ENCODE results near the gene MTOR.
"Not testable (repeated sequence)": the region's sequence is repeated elsewhere in the genome, so short reads cannot be mapped to it uniquely, and the experiment has no call there.

Gene MTOR

DNA sequence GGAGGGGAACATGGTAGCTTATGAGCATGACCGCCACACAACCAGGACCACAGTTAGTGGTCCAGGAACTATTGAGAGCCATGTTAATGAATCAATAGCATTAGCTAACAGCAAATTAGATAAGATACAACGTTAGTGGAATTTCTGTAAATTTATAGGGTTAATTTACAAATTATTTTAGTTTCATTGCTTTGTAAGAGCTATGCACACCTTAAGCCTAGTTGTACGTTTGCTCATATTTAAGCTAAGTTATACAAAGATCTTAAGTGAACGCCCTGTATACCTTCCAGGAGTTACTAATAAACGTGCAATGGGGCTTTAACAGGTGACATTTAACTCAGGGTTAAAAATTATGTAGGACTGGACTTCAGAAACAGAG, 163.4 kb downstream of the MTOR start:
- H3K27me3 ChIP-seq (ENCODE audit: insufficient read depth, low read depth) = no peaks in the 10 kb centered on the region
- no peaks in the 10 kb centered on the region; the same call in 1 of the 2 replicates for H3K36me3 ChIP-seq (ENCODE audit: insufficient read depth)
- peak overlapping the region; percentile 92 for H2AFZ ChIP-seq (ENCODE audit: low read depth)
- H3K4me1 ChIP-seq (ENCODE audit: low read depth, poor library complexity, severe bottlenecking) = peaks cover 13% of the 10 kb centered on the region
- H3K9ac ChIP-seq = peak overlapping the region; percentile 93
- H3K79me2 ChIP-seq (ENCODE audit: insufficient read depth, low read depth) = peaks cover 17% of the 10 kb centered on the region; the same call in 1 of the 2 replicates
- no peak overlapping the region; the same call in 1 of the 2 replicates for H3K27ac ChIP-seq
- peak overlapping the region; percentile 85 for H3K4me2 ChIP-seq
- TF ChIP-seq, protein P1, sequence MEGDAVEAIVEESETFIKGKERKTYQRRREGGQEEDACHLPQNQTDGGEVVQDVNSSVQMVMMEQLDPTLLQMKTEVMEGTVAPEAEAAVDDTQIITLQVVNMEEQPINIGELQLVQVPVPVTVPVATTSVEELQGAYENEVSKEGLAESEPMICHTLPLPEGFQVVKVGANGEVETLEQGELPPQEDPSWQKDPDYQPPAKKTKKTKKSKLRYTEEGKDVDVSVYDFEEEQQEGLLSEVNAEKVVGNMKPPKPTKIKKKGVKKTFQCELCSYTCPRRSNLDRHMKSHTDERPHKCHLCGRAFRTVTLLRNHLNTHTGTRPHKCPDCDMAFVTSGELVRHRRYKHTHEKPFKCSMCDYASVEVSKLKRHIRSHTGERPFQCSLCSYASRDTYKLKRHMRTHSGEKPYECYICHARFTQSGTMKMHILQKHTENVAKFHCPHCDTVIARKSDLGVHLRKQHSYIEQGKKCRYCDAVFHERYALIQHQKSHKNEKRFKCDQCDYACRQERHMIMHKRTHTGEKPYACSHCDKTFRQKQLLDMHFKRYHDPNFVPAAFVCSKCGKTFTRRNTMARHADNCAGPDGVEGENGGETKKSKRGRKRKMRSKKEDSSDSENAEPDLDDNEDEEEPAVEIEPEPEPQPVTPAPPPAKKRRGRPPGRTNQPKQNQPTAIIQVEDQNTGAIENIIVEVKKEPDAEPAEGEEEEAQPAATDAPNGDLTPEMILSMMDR (conservative IDR thresholded peaks at IDR 0.05; ENCODE audit: low read depth, low read length) = no peak
- H3K4me3 ChIP-seq (IDR thresholded peaks at IDR 0.05; ENCODE audit: insufficient read depth, low read depth, low read length) = peak overlapping the region; percentile 81
- no peaks in the 10 kb centered on the region for H4K20me1 ChIP-seq (ENCODE audit: insufficient read depth)

DNA sequence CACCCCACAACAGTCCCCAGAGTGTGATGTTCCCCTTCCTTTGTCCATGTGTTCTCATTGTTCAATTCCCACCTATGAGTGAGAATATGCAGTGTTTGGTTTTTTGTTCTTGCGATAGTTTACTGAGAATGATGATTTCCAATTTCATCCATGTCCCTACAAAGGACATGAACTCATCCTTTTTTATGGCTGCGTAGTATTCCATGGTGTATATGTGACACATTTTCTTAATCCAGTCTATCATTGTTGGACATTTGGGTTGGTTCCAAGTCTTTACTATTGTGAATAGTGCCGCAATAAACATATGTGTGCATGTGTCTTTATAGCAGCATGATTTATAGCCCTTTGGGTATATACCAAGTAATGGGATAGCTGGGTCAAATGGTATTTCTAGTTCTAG, 178.6 kb downstream of the MTOR start:
- H3K4me1 ChIP-seq (ENCODE audit: low read depth, poor library complexity, severe bottlenecking) = peaks cover 16% of the 10 kb centered on the region
- not testable (repeated sequence) for H3K9ac ChIP-seq; H3K27ac ChIP-seq; H3K4me2 ChIP-seq; H3K4me3 ChIP-seq (IDR thresholded peaks at IDR 0.05; ENCODE audit: insufficient read depth, low read depth, low read length); H3K79me2 ChIP-seq (ENCODE audit: insufficient read depth, low read depth); H3K36me3 ChIP-seq (ENCODE audit: insufficient read depth); H4K20me1 ChIP-seq (ENCODE audit: insufficient read depth); H3K27me3 ChIP-seq (ENCODE audit: insufficient read depth, low read depth); H2AFZ ChIP-seq (ENCODE audit: low read depth)

DNA sequence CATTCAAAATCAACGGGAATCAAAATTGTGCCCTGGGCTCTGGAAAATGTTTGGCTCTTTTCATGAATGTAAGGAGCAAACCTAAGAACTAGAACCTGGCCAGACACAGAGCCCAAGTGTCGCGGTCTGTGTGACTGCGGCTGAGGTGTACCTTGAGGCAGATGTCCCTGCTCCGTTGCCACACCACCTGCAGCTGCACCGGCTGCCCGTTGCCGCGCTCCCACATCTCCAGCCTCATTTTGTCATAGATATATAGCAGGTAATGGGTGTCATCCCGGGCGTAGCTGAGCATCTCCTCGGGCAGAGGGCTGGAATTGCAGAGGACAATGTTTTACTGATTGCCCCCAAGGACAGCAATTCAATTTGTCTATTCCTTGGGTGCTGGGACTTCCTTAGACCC, 181.4 kb downstream of the MTOR start:
- H3K27ac ChIP-seq = no peak overlapping the region
- H2AFZ ChIP-seq (ENCODE audit: low read depth) = no peak overlapping the region
- H3K36me3 ChIP-seq (ENCODE audit: insufficient read depth) = no peaks in the 10 kb centered on the region
- H3K79me2 ChIP-seq (ENCODE audit: insufficient read depth, low read depth) = no peaks in the 10 kb centered on the region
- TF ChIP-seq, protein P1 (conservative IDR thresholded peaks at IDR 0.05; ENCODE audit: low read depth, low read length) = no peak
- H3K27me3 ChIP-seq (ENCODE audit: insufficient read depth, low read depth) = no peaks in the 10 kb centered on the region
- H3K4me3 ChIP-seq (IDR thresholded peaks at IDR 0.05; ENCODE audit: insufficient read depth, low read depth, low read length) = no peak overlapping the region
- H3K4me1 ChIP-seq (ENCODE audit: low read depth, poor library complexity, severe bottlenecking) = peaks cover 16% of the 10 kb centered on the region
- no peak overlapping the region for H3K4me2 ChIP-seq
- H3K9ac ChIP-seq = no peak overlapping the region
- no peaks in the 10 kb centered on the region for H4K20me1 ChIP-seq (ENCODE audit: insufficient read depth)

DNA sequence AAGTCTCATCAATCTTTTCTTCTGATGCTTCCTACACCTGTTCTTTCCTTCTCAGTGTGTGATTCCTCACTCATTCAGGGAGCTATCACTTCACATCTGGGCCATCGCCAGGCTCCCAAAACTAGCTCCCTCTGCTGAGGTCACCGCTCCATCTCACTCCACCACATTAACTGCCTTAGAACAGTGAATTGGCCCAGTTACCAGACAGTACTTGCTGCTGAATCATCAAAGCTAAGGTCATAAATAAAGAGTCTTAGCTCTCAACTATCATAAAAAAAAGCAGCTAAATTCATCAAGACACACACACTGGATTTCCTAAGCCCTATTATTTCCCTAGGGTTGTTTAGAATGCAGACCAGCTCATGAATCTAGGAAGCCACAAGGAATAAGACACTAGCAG, 183.7 kb downstream of the MTOR start:
- H3K79me2 ChIP-seq (ENCODE audit: insufficient read depth, low read depth) = no peaks in the 10 kb centered on the region
- TF ChIP-seq, protein P1 (conservative IDR thresholded peaks at IDR 0.05; ENCODE audit: low read depth, low read length) = no peak
- H3K9ac ChIP-seq = no peak overlapping the region
- no peaks in the 10 kb centered on the region for H3K36me3 ChIP-seq (ENCODE audit: insufficient read depth)
- no peaks in the 10 kb centered on the region for H4K20me1 ChIP-seq (ENCODE audit: insufficient read depth)
- H3K27ac ChIP-seq = no peak overlapping the region
- H3K4me1 ChIP-seq (ENCODE audit: low read depth, poor library complexity, severe bottlenecking) = peaks cover 16% of the 10 kb centered on the region
- H3K4me3 ChIP-seq (IDR thresholded peaks at IDR 0.05; ENCODE audit: insufficient read depth, low read depth, low read length) = no peak overlapping the region
- H3K4me2 ChIP-seq = no peak overlapping the region
- H2AFZ ChIP-seq (ENCODE audit: low read depth) = no peak overlapping the region
- no peaks in the 10 kb centered on the region for H3K27me3 ChIP-seq (ENCODE audit: insufficient read depth, low read depth)

DNA sequence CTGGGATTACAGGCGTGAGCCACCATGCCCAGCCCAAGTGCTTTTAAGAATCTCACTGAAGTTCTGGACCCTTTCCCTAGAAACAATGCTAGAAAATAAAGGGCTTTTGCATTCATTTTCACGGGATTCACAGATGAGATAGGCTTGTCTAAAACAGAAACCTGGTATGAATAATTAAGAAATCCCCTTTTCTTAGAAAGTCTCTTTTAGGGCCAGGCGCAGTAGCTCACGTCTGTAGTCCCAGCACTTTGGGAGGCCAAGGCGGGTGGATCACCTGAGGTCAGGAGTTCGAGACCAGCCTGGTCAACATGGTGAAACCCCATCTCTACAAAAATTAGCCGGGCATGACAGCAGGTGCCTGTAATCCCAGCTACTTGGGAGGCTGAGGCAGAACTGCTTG, 189.0 kb downstream of the MTOR start:
- not testable (repeated sequence) for H3K27ac ChIP-seq; H3K4me1 ChIP-seq (ENCODE audit: low read depth, poor library complexity, severe bottlenecking); H3K79me2 ChIP-seq (ENCODE audit: insufficient read depth, low read depth); H4K20me1 ChIP-seq (ENCODE audit: insufficient read depth); H3K9ac ChIP-seq; H3K27me3 ChIP-seq (ENCODE audit: insufficient read depth, low read depth); H3K4me3 ChIP-seq (IDR thresholded peaks at IDR 0.05; ENCODE audit: insufficient read depth, low read depth, low read length); H3K36me3 ChIP-seq (ENCODE audit: insufficient read depth); H2AFZ ChIP-seq (ENCODE audit: low read depth); H3K4me2 ChIP-seq

Measured in KMS-11 (cell line).